Stimulated activated CD4-positive, alpha-beta T cell treated with anti-CD3 and anti-CD28 coated beads, Interleukin-1b, Interleukin-23, amount 100 ng/mL, for 1 hour (primary cell): ENCODE data around the gene ARHGAP15.

Experiments
- DNase-seq, 2 donors: peaks; one replicate each; pipeline ENCODE4 v3.0.0-alpha.2; 2020; ENCODE audit warnings: low read depth in 2 of 2

ARHGAP15 gene

GRCh38 chr2:143169105-143169504, 39.9 kb downstream of the ARHGAP15 start:
- no peak for DNase-seq

- DNase-seq = no peak
These were observed 42.6 kb downstream of the ARHGAP15 start for GRCh38 chr2:143171817-143172216.

GRCh38 chr2:143175438-143175837, 46.2 kb downstream of the ARHGAP15 start:
- DNase-seq = no peak

- no peak for DNase-seq
These were observed 47.4 kb downstream of the ARHGAP15 start for GRCh38 chr2:143176606-143177005.

GRCh38 chr2:143177096-143177786, 48.0 kb downstream of the ARHGAP15 start:
- no peak for DNase-seq

GRCh38 chr2:143181494-143181893, 52.3 kb downstream of the ARHGAP15 start:
- no peak for DNase-seq

- no peak for DNase-seq
These were observed 53.4 kb downstream of the ARHGAP15 start for GRCh38 chr2:143182649-143183048.

GRCh38 chr2:143183804-143184463, 54.7 kb downstream of the ARHGAP15 start:
- no peak for DNase-seq

GRCh38 chr2:143186876-143187275, 57.7 kb downstream of the ARHGAP15 start:
- DNase-seq = no peak

GRCh38 chr2:143190431-143190830, 61.2 kb downstream of the ARHGAP15 start:
- no peak for DNase-seq

GRCh38 chr2:143192106-143192505, 62.9 kb downstream of the ARHGAP15 start:
- DNase-seq = no peak

GRCh38 chr2:143192716-143193115, 63.5 kb downstream of the ARHGAP15 start:
- DNase-seq = no peak

GRCh38 chr2:143193121-143193520, 63.9 kb downstream of the ARHGAP15 start:
- DNase-seq = no peak

GRCh38 chr2:143195511-143195910, 66.3 kb downstream of the ARHGAP15 start:
- DNase-seq = no peak

- DNase-seq = no peak
These were observed 74.8 kb downstream of the ARHGAP15 start for GRCh38 chr2:143204062-143204461.

- DNase-seq = no peak
These were observed 76.0 kb downstream of the ARHGAP15 start for GRCh38 chr2:143205106-143205764.

GRCh38 chr2:143209570-143210445, 80.6 kb downstream of the ARHGAP15 start:
- DNase-seq = no peak

GRCh38 chr2:143210446-143210819, 81.2 kb downstream of the ARHGAP15 start:
- DNase-seq = no peak

GRCh38 chr2:143217512-143218115, 88.4 kb downstream of the ARHGAP15 start:
- DNase-seq = no peak

- DNase-seq = no peak
These were observed 89.4 kb downstream of the ARHGAP15 start for GRCh38 chr2:143218621-143219020.

GRCh38 chr2:143219266-143219665, 90.0 kb downstream of the ARHGAP15 start:
- DNase-seq = no peak

- no peak for DNase-seq
These were observed 94.3 kb downstream of the ARHGAP15 start for GRCh38 chr2:143223556-143223955.
